HG03060 (cell line): Measurements from ENCODE around the gene CHRNA4.

ENCODE experiments used
- ATAC-seq: cut with Tn5 transposase; IDR thresholded peaks from one replicate; pipeline ENCODE4 v1.9.1; 2021; ENCODE audit warnings: low read depth, moderate number of reproducible peaks; ENCODE audit not compliant: unreplicated experiment

CHRNA4 gene

GRCh38 chr20:63398744-63399514 is 37.8 kb upstream of the CHRNA4 start:
- no peak for ATAC-seq

- ATAC-seq: no peak
Observed at GRCh38 chr20:63397946-63398450, 36.8 kb upstream of the CHRNA4 start.

GRCh38 chr20:63397155-63397843 is 36.1 kb upstream of the CHRNA4 start:
- no peak for ATAC-seq

DNA sequence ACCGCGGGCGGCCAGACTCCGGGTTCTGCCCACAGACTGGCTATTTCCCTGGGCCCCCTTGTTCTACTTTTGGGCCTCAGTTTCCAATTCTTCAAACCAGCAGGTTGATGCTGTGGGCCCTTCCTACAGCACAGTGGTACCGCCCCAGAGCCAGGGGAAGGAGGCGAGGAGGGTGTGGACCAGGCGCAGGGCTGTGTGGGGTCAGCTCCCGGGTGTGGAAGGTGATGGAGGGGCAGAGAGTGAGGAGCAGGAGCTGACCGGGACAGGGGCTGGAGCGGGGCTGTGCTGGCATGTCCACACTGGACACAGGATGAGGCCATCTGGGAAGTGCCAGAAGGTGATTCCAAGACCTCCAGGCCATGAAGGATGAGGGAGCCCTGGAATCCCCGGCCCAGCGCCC is 35.2 kb upstream of the CHRNA4 start:
- no peak for ATAC-seq

- no peak for ATAC-seq
Observed at GRCh38 chr20:63395723-63396122, 34.6 kb upstream of the CHRNA4 start.

GRCh38 chr20:63394920-63395455 is 33.8 kb upstream of the CHRNA4 start:
- ATAC-seq: no peak

GRCh38 chr20:63394069-63394919 is 33.1 kb upstream of the CHRNA4 start:
- no peak for ATAC-seq

DNA sequence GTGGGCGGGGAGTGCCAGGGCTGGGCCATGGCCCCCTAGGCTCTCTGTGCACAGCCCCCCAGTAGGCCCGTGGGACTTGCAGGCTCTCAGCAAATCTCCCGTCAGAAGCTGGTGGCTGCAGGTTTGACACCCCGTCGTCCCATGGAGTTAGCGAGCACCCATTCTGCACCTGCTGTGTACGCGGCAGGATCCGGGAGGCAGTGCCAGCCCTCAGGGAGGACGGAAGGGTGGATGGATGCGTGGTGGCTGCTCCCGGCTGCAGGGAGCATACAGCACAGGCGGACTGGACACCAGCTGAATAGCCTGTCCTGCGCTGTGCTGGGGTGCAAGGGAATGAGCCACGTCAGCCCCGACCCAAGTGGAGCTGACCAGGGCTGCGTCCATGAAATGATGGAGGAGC is 32.4 kb upstream of the CHRNA4 start:
- ATAC-seq: no peak

DNA sequence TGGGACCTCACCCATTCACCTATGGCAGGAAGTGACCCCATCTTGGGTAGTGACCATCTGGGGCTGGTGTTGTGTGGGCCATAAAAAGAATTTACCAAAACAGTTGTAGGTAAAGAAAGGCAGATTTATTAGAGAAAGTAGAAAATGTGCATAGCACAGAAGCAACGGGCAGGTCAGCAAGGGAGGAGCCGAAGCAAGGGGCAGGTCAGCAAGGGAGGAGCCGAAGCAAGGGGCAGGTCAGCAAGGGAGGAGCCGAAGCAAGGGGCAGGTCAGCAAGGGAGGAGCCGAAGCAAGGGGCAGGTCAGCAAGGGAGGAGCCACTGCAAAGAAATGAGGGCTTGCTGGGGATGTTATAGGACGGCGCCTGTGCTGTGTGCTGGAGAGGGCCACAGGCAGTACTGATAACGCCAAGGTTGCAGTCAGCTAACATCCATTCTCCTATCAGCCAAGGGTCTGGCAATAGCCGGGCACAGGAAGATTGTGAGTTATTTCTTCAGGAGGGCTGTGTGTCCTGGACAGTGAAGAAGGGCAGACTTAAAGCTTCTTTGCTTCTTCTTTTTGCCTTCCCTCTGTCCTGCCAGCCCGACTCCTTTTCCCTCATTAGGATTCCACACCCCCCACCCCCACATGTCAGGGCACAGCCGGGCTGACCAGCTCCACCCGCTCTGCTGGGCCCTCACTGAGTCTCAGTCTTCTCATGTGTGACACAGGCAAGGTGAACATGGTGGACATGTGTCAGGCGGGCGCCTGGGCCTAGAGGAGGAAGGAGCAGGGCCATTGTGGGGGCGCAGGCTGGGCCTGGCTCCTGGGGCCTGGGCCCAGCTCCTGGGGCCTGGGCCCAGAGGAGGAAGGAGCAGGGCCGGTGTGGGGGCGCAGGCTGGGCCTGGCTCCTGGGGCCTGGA is 31.6 kb upstream of the CHRNA4 start:
- no peak for ATAC-seq

GRCh38 chr20:63387917-63388316 is 26.8 kb upstream of the CHRNA4 start:
- ATAC-seq: no peak

GRCh38 chr20:63387393-63387792 is 26.2 kb upstream of the CHRNA4 start:
- ATAC-seq: no peak

- ATAC-seq: no peak
Observed at GRCh38 chr20:63386491-63386890, 25.3 kb upstream of the CHRNA4 start.

GRCh38 chr20:63385819-63386218 is 24.7 kb upstream of the CHRNA4 start:
- ATAC-seq: no peak

GRCh38 chr20:63384336-63384735 is 23.2 kb upstream of the CHRNA4 start:
- ATAC-seq: no peak

DNA sequence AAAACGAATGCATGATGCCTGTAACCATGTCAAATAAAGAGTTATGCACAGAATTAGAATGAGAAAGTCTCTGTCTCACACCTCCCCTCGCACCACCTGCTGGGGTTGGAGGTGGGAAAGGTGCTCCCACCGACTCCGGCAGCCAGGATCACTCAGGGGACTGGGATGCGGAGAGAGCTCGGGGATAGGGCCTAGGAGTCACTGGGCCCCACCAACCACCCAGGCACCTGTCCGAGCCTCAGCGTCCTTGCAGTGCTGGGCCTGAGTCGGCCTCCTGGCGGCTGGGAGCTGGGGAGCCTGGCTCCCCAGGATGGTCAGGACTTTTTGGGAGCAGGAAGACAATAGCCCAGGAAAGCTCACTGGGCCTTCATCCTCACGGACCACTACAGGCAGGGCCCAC is 22.4 kb upstream of the CHRNA4 start:
- no peak for ATAC-seq

DNA sequence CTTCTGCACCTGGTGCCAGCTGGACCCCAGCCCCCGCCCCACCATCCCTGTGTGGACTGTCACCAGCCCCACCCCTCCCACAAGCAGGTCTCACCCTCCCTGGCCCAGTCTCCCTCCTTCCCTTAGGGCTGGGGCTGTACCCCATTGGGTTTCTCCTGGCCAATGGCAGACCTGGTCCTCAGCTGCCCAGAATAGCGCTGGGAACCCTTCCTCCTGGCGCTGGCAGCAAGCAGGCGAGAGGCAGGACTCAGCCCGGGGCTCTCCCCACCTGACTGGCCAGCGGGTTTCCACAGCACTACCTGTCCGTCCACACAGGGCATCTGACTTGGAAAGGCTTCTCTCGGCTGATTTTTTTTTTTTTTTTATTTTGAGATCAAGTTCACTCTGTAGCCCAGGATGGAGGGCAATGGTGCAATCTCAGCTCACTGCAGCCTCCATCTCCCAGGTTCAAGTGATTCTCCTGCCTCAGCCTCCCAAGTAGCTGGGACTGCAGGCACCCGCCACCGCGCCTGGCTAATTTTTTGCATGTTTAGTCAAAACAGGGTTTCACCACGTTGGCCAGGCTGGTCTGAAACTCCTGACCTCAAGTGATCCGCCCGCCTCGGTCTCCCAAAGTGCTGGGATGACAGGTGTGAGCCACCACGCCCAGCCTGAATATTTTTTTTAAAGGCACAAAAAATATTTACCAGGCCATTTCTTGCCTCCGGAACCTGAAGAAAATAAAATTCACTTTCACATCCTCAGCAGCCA is 21.6 kb upstream of the CHRNA4 start:
- no peak for ATAC-seq

DNA sequence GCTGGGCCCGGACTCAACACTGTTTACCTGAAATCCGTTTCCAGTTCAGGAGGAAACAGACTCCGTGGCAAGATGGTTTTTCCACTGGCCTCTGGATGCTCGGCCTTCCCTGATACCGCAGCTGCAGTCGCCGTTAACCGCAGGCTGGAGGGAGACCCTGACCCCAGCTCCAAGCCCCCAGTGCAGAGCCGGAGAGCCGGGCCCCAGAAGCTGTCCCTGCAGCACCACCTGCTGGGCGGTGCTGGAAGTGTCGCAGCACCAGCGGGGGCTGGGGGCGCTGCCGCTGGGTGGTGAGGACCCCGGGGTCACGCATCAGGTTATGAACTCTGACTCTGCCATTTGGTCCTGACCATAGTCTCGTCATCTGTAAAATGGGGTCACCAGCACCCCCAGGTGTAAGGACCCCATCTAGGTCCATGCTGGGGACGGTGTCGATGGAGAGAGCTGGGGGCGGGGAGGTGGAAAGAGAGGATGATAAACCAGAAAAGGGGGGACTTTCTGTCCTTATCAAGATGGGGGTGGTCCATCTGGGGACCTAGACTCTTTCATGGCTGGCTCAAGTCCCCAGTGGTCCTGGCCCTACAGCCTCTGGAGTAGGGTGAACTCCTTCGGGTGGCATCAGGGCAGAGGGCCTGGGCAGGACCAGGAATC is 20.8 kb upstream of the CHRNA4 start:
- no peak for ATAC-seq

- no peak for ATAC-seq
Observed at GRCh38 chr20:63380346-63380870, 19.3 kb upstream of the CHRNA4 start.
